IMR-90 (cell line): ENCODE measurements around the gene HMG20B. TPM values are rescaled to one million over a fixed set of nuclear protein-coding genes. Genes with fewer than 3 reads are reported as not detected.

Experiments
- ATAC-seq: fragments of 200-7000 bp; cut with Tn5 transposase; 2 replicates; pipeline ENCODE4 v1.9.1; 2020; ENCODE audit warnings: low read depth, mild to moderate bottlenecking, moderate library complexity
- BruUV-seq: library from RNA; stranded (reverse); fragments of 400-500 nt; replicated peaks from 2 replicates; lab custom pipeline; 2021; lab: Mats Ljungman, UMichigan
- CTCF ChIA-PET: fragments of 300-600 bp; formaldehyde crosslinking; extraction: SDS; loops from one replicate; lab custom pipeline; 2021; ENCODE audit warnings: antibody characterized with exemption; lab: Yijun Ruan, JAX
- POLR2A ChIA-PET: fragments of 300-600 bp; sonication (Branson Sonifier 250); formaldehyde crosslinking; loops from one replicate; lab custom pipeline; 2022; ENCODE audit warnings: antibody characterized with exemption; ENCODE audit not compliant: unreplicated experiment; lab: Charles Lee
- DNase-seq: peaks from one replicate; pipeline ENCODE4 v3.0.0; 2013
- H2AFZ ChIP-seq: replicated peaks from 2 replicates; pipeline ENCODE3; 2013; ENCODE audit warnings: low read length, mild to moderate bottlenecking; ENCODE audit not compliant: poor library complexity
- H2AK5ac ChIP-seq: 2 replicates; pipeline ENCODE4 v1.6.1; 2013; ENCODE audit warnings: low read depth, low read length, inconsistent platforms
- H2AK9ac ChIP-seq: replicated peaks from 2 replicates; pipeline ENCODE3; 2013; ENCODE audit warnings: mild to moderate bottlenecking, low read depth, low read length, moderate library complexity; ENCODE audit not compliant: poor library complexity
- H2BK120ac ChIP-seq: 2 replicates; pipeline ENCODE4 v1.6.1; 2013; ENCODE audit warnings: low read depth, low read length, inconsistent platforms
- H2BK15ac ChIP-seq: 3 replicates; pipeline ENCODE4 v1.6.1; 2013; ENCODE audit warnings: low read depth, low read length, inconsistent platforms
- H2BK20ac ChIP-seq: 2 replicates; pipeline ENCODE4 v1.6.1; 2013; ENCODE audit warnings: low read depth, mild to moderate bottlenecking, inconsistent platforms, low read length, moderate library complexity
- H2BK5ac ChIP-seq: 2 replicates; pipeline ENCODE4 v1.6.1; 2013; ENCODE audit warnings: mild to moderate bottlenecking, low read depth, low read length, inconsistent platforms; ENCODE audit not compliant: poor library complexity, severe bottlenecking
- H3K14ac ChIP-seq: replicated peaks from 2 replicates; pipeline ENCODE4 v1.6.1; 2013; ENCODE audit warnings: low read depth, low read length, inconsistent platforms
- H3K18ac ChIP-seq: 2 replicates; pipeline ENCODE4 v1.6.1; 2013; ENCODE audit warnings: low read depth, low read length, control low read depth
- H3K23ac ChIP-seq: 2 replicates; pipeline ENCODE4 v1.6.1; 2013; ENCODE audit warnings: low read depth, low read length, inconsistent platforms
- H3K27ac ChIP-seq: 2 replicates; pipeline ENCODE4 v1.5.1; 2013; ENCODE audit warnings: mild to moderate bottlenecking, control low read depth, low read length; ENCODE audit not compliant: insufficient read depth
- H3K27me3 ChIP-seq: 2 replicates; pipeline ENCODE4 v1.6.1; 2013; ENCODE audit warnings: low read length; ENCODE audit not compliant: control insufficient read depth, insufficient read depth
- H3K36me3 ChIP-seq: 2 replicates; pipeline ENCODE4 v1.6.1; 2013; ENCODE audit warnings: low read length, mixed read lengths; ENCODE audit not compliant: control insufficient read depth, insufficient read depth
- H3K4ac ChIP-seq: 2 replicates; pipeline ENCODE4 v1.6.1; 2013; ENCODE audit warnings: low read depth, low read length, inconsistent platforms
- H3K4me1 ChIP-seq: 2 replicates; pipeline ENCODE4 v1.6.1; 2013; ENCODE audit warnings: low read length, mixed read lengths; ENCODE audit not compliant: control insufficient read depth, insufficient read depth
- H3K4me2 ChIP-seq: 2 replicates; pipeline ENCODE4 v1.6.1; 2013; ENCODE audit warnings: low read depth, mild to moderate bottlenecking, control low read depth, low read length, moderate library complexity
- H3K4me3 ChIP-seq: 2 replicates; pipeline ENCODE4 v1.5.1; 2013; ENCODE audit warnings: low read depth, mild to moderate bottlenecking, control low read depth, low read length, moderate library complexity; ENCODE audit not compliant: insufficient read depth
- H3K56ac ChIP-seq: 2 replicates; pipeline ENCODE4 v1.6.1; 2013; ENCODE audit warnings: low read length, inconsistent platforms; ENCODE audit not compliant: insufficient read depth; ENCODE audit errors: extremely low read depth
- H3K79me1 ChIP-seq, 2 experiments: 2 replicates each; pipeline ENCODE4 v1.6.1; 2013; ENCODE audit warnings: low read length in 2 of 2, inconsistent platforms in 1 of 2, low read depth in 1 of 2
- H3K9ac ChIP-seq: 2 replicates; pipeline ENCODE4 v1.6.1; 2013; ENCODE audit warnings: low read depth, low read length, control low read depth
- H3K9me1 ChIP-seq: 2 replicates; pipeline ENCODE4 v1.6.1; 2013; ENCODE audit warnings: low read length, inconsistent platforms; ENCODE audit not compliant: insufficient read depth
- H3K9me3 ChIP-seq: 2 replicates; pipeline ENCODE4 v1.6.1; 2013; ENCODE audit warnings: low read length; ENCODE audit not compliant: control insufficient read depth, insufficient read depth
- H4K20me1 ChIP-seq: 2 replicates; pipeline ENCODE4 v1.6.1; 2013; ENCODE audit warnings: low read length, inconsistent platforms; ENCODE audit not compliant: insufficient read depth
- H4K5ac ChIP-seq: 2 replicates; pipeline ENCODE4 v1.6.1; 2013; ENCODE audit warnings: mild to moderate bottlenecking, low read depth, low read length, control low read depth
- H4K8ac ChIP-seq, 2 experiments: 2 replicates each; pipeline ENCODE4 v1.6.1; 2013; ENCODE audit warnings: low read depth in 2 of 2, low read length in 2 of 2, control low read depth in 1 of 2, inconsistent platforms in 1 of 2
- H4K91ac ChIP-seq: 2 replicates; pipeline ENCODE4 v1.6.1; 2013; ENCODE audit warnings: low read depth, low read length, inconsistent platforms; ENCODE audit not compliant: insufficient read depth
- CEBPB ChIP-seq: IDR thresholded peaks from 2 replicates; pipeline ENCODE4 v1.6.1; 2012; ENCODE audit warnings: low read depth, low read length, improper control_type of control experiment
- CHD1 ChIP-seq: IDR thresholded peaks from 2 replicates; pipeline ENCODE4 v1.6.1; 2012; ENCODE audit warnings: low read depth, low read length, improper control_type of control experiment
- CTCF ChIP-seq: conservative IDR thresholded peaks from 2 replicates; pipeline ENCODE4 v1.5.1; 2012; ENCODE audit warnings: mild to moderate bottlenecking, low read depth, low read length, improper control_type of control experiment
- MAZ ChIP-seq: IDR thresholded peaks from 2 replicates; pipeline ENCODE4 v1.6.1; 2012; ENCODE audit warnings: low read depth, mild to moderate bottlenecking, low read length, improper control_type of control experiment, moderate library complexity, borderline replicate concordance
- MXI1 ChIP-seq: IDR thresholded peaks from 2 replicates; pipeline ENCODE4 v1.6.1; 2012; ENCODE audit warnings: low read depth, mild to moderate bottlenecking, low read length, moderate library complexity, borderline replicate concordance
- NFE2L2 ChIP-seq: fragments of 150-350 bp; IDR thresholded peaks from 2 replicates; pipeline ENCODE4 v1.6.1; 2016; ENCODE audit warnings: low read depth, mild to moderate bottlenecking, low read length
- RCOR1 ChIP-seq: IDR thresholded peaks from 2 replicates; pipeline ENCODE4 v1.6.1; 2012; ENCODE audit warnings: mild to moderate bottlenecking, low read length, improper control_type of control experiment; ENCODE audit not compliant: insufficient replicate concordance
- SMC3 ChIP-seq: fragments of 150-350 bp; IDR thresholded peaks from 2 replicates; pipeline ENCODE4 v1.6.1; 2016; ENCODE audit warnings: low read depth, mild to moderate bottlenecking, antibody characterized with exemption, low read length, moderate library complexity
- WGBS, 2 experiments: methylation state at CpG; one replicate each; pipeline versions ENCODE4 v1.1.5 to v1.1.7; 2013; ENCODE audit warnings: missing lambda C conversion rate in 2 of 2; ENCODE audit not compliant: insufficient read length in 1 of 2; ENCODE audit errors: extremely low coverage in 2 of 2; 5-methylcytosine and 5-hydroxymethylcytosine counted together
- dilution Hi-C: fragments of 300-500 bp; cut with HindIII; formaldehyde crosslinking; loops from one replicate; pipeline ENCODE4 v1.14.3; 2018; ENCODE audit warnings: low sequenced_read_pairs; ENCODE audit not compliant: unreplicated experiment
- in situ Hi-C: fragments of 300-500 bp; cut with MboI; formaldehyde crosslinking; loops from 3 replicates; pipeline ENCODE4 v1.14.3; 2019; ENCODE audit warnings: low sequenced_read_pairs, inconsistent platforms, mixed read lengths
- intact Hi-C: fragments of 100-400 bp; cut with micrococcal nuclease; formaldehyde crosslinking; loops from 2 replicates; pipeline ENCODE4 v1.10.0; 2022
- polyA plus RNA-seq, 3 experiments: library from polyadenylated mRNA; depleted of rRNA; stranded (reverse); fragments of >200 nt; gene quantifications; 2 replicates each; pipeline ENCODE4 v1.2.3, GENCODE V29; 2012; ENCODE audit warnings: low replicate concordance in 1 of 3
- total RNA-seq: library from RNA; depleted of rRNA; stranded (reverse); fragments of >200 nt; gene quantifications from 2 replicates; pipeline ENCODE4 v1.2.3, GENCODE V29; 2012

HMG20B gene
- total and polyA plus RNA-seq, 2 of the 4 experiments (the other 2 are of a cell fraction): 57.5 to 63.8 TPM

GRCh38 chr19:3621689-3622088, 48.9 kb downstream of the HMG20B start (continued):
- TF ChIP-seq SMC3 (no peak), RCOR1 (no peak), CEBPB (no peak)

GRCh38 chr19:3622224-3622623, 49.5 kb downstream of the HMG20B start:
- Histone ChIP-seq H3K4me3 (no peak overlapping the region), H3K79me1 (peaks cover 14 to 42% of the 10 kb centered on the region in 2 experiments; a peak in 3 of 4 replicates), H3K14ac (no peak overlapping the region), H4K91ac (no peak overlapping the region), H2AFZ (no peak overlapping the region), H3K9ac (no peak overlapping the region), H3K36me3 (peaks cover 24% of the 10 kb centered on the region), H3K27me3 (no peaks in the 10 kb centered on the region), H3K9me3 (no peaks in the 10 kb centered on the region), H2AK9ac (no peak overlapping the region), H3K4me1 (peaks cover 8% of the 10 kb centered on the region), H4K8ac (no peak overlapping the region), H3K9me1 (peaks cover under 1% of the 10 kb centered on the region; the same call in 1 of the 2 replicates), H3K56ac (no peak overlapping the region), H3K23ac (no peak overlapping the region), H3K4ac (no peak overlapping the region), H2BK120ac (no peak overlapping the region), H3K18ac (no peak overlapping the region), H2AK5ac (no peak overlapping the region), H4K5ac (no peak overlapping the region), H2BK5ac (no peak overlapping the region), H3K27ac (no peak overlapping the region), H3K4me2 (no peak overlapping the region), H2BK15ac (no peak overlapping the region), H4K20me1 (peaks cover 26% of the 10 kb centered on the region), H2BK20ac (no peak overlapping the region)
- intact Hi-C loops (no loop called here), in situ Hi-C loops (loop anchor here (25.0 kb wide), 1 partner anchor 310 kb away; no protein-coding TSS in a partner anchor), dilution Hi-C loops (no loop called here)
- ATAC-seq (no peak), DNase-seq (no peak)
- ChIA-PET POLR2A (no interaction called here), CTCF (no interaction called here)
- no CpG with 5 or more reads among the region's 12 CpGs for WGBS, 2 experiments
- BruUV-seq: no TSS peak
- no peak for TF ChIP-seq SMC3
- no peak for TF ChIP-seq CHD1
- no peak for TF ChIP-seq CTCF
- TF ChIP-seq MXI1: no peak
- no peak for TF ChIP-seq MAZ
- no peak for TF ChIP-seq NFE2L2
- TF ChIP-seq RCOR1: no peak
